ENCODE data around the gene SLC30A7.
A peak's percentile ranks its signal among the peaks of the same experiment; 100 is the strongest.
"Not testable (repeated sequence)": the region's sequence is repeated elsewhere in the genome, so short reads cannot be mapped to it uniquely, and the experiment has no call there.

Gene SLC30A7, protein sequence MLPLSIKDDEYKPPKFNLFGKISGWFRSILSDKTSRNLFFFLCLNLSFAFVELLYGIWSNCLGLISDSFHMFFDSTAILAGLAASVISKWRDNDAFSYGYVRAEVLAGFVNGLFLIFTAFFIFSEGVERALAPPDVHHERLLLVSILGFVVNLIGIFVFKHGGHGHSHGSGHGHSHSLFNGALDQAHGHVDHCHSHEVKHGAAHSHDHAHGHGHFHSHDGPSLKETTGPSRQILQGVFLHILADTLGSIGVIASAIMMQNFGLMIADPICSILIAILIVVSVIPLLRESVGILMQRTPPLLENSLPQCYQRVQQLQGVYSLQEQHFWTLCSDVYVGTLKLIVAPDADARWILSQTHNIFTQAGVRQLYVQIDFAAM

GRCh38 chr1:100895540-100896480, at the start of gene SLC30A7:
TSS of gene SLC30A7 (plus strand) at chr1:100896090. CDS start at chr1:100896263, 173 bp downstream.
- DNase-seq: peak; percentile 64

DNA sequence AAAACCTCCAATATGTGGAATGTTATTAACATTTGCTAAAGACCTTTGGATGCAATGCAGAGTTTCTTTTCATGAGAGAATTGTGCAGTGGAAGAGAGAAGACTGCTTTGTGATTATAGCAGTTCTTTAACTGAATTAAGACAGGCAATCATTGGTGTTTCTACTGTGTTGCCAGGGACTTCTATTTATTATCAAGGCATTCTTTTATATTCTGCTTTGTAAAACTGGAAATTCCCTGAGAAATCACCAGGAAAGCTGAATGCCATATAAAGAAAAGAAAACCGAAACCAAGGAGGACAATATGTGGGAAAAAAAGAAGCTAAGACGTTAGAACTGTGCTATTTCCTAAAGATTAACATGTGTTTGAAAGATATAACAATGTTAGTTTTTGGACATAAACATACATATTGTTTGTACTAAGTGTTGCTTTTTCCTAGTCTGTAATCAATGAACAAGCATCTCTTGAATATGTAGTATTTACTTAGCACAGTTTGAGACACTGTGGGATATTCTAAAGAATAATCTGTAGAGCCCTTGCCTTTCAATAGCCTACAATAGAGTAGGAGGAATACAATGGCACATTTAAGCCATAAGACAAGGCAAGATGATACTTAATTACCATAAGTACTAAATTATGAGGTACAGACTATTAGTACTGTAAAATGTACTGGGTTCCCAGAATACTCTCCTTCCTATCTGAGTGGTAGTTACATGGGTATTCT, 48.4 kb upstream of the SLC30A7 start:
- no peak for DNase-seq

- no peak for DNase-seq
These were observed 44.2 kb upstream of the SLC30A7 start for GRCh38 chr1:100851726-100852125.

GRCh38 chr1:100852976-100853375, 42.9 kb upstream of the SLC30A7 start:
- no peak for DNase-seq

DNA sequence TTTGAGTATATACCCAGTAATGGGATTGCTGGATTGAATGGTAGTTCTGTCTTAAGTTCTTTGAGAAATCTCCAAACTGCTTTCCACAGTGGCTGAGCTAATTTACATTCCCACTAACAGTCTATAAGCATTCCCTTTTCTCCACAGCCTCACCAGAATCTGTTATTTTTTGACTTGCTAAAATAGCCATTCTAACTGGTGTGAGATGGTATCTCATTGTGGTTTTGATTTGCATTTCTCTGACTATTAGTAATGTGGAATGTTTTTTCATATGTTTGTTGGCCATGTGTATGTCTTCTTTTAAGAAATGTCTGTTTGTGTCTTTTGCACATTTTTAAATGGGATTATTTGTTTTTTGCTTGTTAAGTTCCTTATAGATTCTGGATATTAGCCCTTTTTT, 40.8 kb upstream of the SLC30A7 start:
- not testable (repeated sequence) for DNase-seq

DNA sequence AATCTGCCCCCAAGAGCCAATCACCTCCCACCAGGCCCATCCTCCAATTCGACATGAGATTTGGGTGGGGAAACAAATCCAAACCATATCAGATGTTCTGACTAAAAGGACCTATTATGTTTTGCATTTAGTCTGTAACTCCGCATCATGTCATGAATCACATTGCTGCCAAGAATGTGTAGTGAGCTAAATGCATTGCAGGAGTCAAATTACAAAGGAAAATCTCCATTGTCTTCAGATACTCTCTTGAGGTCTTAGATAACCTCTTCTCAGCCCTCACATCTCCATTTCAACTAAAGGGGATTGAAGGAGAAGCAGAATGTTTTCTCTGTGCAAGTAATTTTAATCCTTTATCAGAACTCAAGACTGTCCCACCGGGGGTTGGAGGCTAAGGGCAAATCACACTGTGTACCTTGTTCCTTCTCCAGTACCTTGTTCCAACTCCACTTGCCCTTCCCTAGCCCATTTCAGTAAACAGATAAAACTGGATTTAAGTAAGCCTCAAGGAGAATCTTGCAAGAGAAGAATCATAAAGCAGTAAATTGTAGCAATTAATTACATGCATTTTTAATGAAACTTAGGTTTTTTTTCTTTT, 35.4 kb upstream of the SLC30A7 start:
- DNase-seq: no peak

GRCh38 chr1:100861379-100861778, 34.5 kb upstream of the SLC30A7 start:
- DNase-seq: no peak

- no peak for DNase-seq
These were observed 33.3 kb upstream of the SLC30A7 start for GRCh38 chr1:100862591-100862990.

- DNase-seq: no peak
These were observed 29.6 kb upstream of the SLC30A7 start for GRCh38 chr1:100866041-100866900.

DNA sequence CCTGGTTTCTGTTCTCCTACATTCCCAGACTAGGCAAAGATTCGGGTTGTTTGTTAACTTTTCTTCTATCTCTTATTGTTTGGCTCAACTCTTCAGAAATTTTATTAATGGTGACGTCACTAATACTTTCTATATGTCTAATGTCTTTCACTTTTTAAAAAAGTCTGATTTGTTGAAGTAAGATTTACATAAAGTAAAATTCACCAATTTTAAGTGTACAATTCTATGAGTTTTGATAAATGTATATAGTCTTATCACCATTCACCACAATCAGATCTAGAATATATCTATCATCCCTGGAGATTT, 29.0 kb upstream of the SLC30A7 start:
- DNase-seq: no peak

- DNase-seq: no peak
These were observed 27.4 kb upstream of the SLC30A7 start for GRCh38 chr1:100868364-100868995.

GRCh38 chr1:100869996-100870395, 25.9 kb upstream of the SLC30A7 start:
- no peak for DNase-seq

DNA sequence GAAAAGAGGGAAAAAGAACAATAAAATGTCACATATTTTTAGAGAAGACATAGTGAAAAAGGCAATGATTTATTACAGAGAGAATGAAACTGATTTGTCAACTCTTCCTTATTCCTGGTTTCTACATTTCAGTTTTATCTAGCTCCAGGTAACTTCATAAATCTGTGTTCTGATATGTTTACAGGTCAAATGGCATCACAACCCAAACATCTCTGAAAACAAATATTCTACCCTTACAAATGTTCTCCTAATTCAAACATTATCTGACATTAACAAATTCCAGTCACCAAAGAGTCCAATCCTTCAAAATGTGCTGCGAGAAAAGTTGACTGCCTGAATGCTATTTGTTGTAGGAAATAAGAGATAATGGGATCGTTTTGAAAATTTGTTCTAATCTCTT, 21.5 kb upstream of the SLC30A7 start:
- no peak for DNase-seq

- no peak for DNase-seq
These were observed 20.7 kb upstream of the SLC30A7 start for GRCh38 chr1:100875228-100875627.

- no peak for DNase-seq
These were observed 19.6 kb upstream of the SLC30A7 start for GRCh38 chr1:100876291-100876690.

DNA sequence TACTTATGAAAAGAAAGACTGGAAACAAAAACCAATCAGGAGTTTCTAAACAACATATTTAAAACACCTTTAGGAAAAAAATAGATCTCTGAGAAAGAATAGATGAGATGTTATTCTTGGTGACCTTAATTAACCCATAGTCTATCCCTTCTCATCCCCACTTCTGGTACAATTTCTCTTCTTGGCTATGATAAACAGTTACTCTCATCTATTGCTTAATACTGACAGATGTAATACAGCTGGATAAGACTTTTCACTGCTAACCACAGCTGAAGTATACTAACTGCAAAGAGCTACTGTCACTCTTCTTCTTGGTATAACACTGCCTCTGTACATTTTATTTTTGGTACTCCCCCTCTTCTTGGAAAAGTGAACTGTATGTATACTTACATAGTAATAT, 16.5 kb upstream of the SLC30A7 start:
- no peak for DNase-seq

- DNase-seq: no peak
These were observed 14.2 kb upstream of the SLC30A7 start for GRCh38 chr1:100881687-100882086.

GRCh38 chr1:100882698-100883097, 13.2 kb upstream of the SLC30A7 start:
- no peak for DNase-seq

DNA sequence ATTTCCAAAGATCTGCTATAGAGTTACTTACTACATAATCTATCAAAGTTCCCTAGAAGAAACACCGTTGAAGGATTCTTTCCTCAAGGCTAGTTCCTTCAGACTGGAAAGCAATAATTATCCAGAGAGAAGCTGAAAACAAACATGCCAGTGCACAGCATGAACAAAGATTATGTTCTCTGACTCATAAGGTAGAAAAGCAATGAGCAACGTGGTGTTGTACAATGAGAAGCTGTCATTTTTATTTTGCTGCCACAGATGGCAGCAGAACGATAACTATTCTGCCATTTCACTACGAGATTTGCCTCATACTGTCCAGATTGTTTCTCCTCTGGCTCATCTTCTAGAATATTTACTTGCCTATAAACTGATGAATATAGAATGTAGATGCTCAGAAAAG, 11.9 kb upstream of the SLC30A7 start:
- no peak for DNase-seq

DNA sequence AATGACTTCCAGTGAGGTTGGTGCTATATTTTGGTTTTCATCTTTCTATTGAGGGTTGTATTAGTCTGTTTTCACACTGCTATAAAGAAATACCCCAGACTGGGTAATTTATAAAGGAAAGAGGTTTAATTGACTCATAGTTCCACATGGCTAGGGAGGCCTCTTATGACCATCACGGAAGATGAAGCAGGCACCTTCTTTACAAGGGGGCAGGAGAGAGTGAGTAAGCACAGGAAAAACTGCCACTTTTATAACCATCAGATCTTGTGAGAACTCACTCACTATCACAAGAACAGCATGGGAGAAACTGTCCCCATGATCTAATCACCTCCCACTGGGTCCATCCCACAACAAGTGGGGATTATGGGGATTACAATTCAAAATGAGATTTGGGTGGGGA, 6.9 kb upstream of the SLC30A7 start:
- DNase-seq: not testable (repeated sequence)

GRCh38 chr1:100889869-100890482, 5.9 kb upstream of the SLC30A7 start:
- not testable (repeated sequence) for DNase-seq
